Lung (tissue), 12 donors: ENCODE data around the gene UBE2E1. TPM values are rescaled to one million over a fixed set of nuclear protein-coding genes. Genes with fewer than 3 reads are reported as not detected.

Source experiments
- ATAC-seq: fragments of 200-7000 bp; cut with Tn5 transposase; one replicate; pipeline ENCODE4 v1.9.1; 2020; ENCODE audit warnings: moderate number of reproducible peaks; ENCODE audit not compliant: insufficient read depth, low FRiP score
- DNase-seq, 3 donors: peaks; one replicate each; pipeline ENCODE4 v3.0.0-alpha.2; 2013 to 2017
- H3K27ac ChIP-seq, 2 donors: one replicate each; pipeline ENCODE4 v1.5.1; 2013; ENCODE audit warnings: mild to moderate bottlenecking in 2 of 2, moderate library complexity in 2 of 2, control low read depth in 1 of 2, inconsistent platforms in 1 of 2, low read depth in 1 of 2, low read length in 1 of 2
- H3K27me3 ChIP-seq, 3 donors: one replicate each; pipeline ENCODE4 v1.5.1; 2013; ENCODE audit warnings: low read length in 2 of 3; ENCODE audit not compliant: control insufficient read depth in 3 of 3, insufficient read depth in 3 of 3
- H3K36me3 ChIP-seq, 4 donors: one replicate each; pipeline ENCODE4 v1.5.1; 2013; ENCODE audit warnings: low read length in 4 of 4, mild to moderate bottlenecking in 1 of 4, moderate library complexity in 1 of 4; ENCODE audit not compliant: control insufficient read depth in 4 of 4, insufficient read depth in 4 of 4
- H3K4me1 ChIP-seq, 5 donors: one replicate each; pipeline ENCODE4 v1.5.1; 2013; ENCODE audit warnings: low read length in 5 of 5, mild to moderate bottlenecking in 2 of 5, moderate library complexity in 1 of 5; ENCODE audit not compliant: control insufficient read depth in 5 of 5, insufficient read depth in 5 of 5
- H3K4me3 ChIP-seq: one replicate; pipeline ENCODE4 v1.5.1; 2013; ENCODE audit warnings: mild to moderate bottlenecking, control low read depth, moderate library complexity
- H3K9ac ChIP-seq, 2 donors: one replicate each; pipeline ENCODE4 v1.5.1; 2013; ENCODE audit warnings: low read length in 2 of 2, control low read depth in 1 of 2; ENCODE audit not compliant: insufficient read depth in 1 of 2
- H3K9me3 ChIP-seq, 4 donors: one replicate each; pipeline ENCODE4 v1.5.1; 2013; ENCODE audit warnings: low read length in 3 of 4, mild to moderate bottlenecking in 1 of 4, moderate library complexity in 1 of 4; ENCODE audit not compliant: control insufficient read depth in 4 of 4, insufficient read depth in 3 of 4
- WGBS, 2 donors: extraction: QIAGEN DNeasy Blood & Tissue Kit; methylation state at CpG; one replicate each; pipeline ENCODE4 v1.1.7; 2013; 5-methylcytosine and 5-hydroxymethylcytosine counted together
- polyA plus RNA-seq, 2 donors: library from polyadenylated mRNA; stranded (reverse); fragments of 200-250 nt; gene quantifications; one replicate each; pipeline ENCODE4 v1.2.1, GENCODE V29; 2013
- total RNA-seq, 2 donors: library from RNA; depleted of rRNA in 1 of 2; stranded (reverse); fragments of >200 nt in 1 of 2; gene quantifications; one replicate each; pipeline ENCODE4 v1.2.1, GENCODE V29; 2014 to 2021
- TF ChIP-seq, protein P1 (sequence below): IDR thresholded peaks from 2 replicates; pipeline ENCODE4 v1.5.1; 2012; ENCODE audit warnings: mild to moderate bottlenecking; ENCODE audit errors: control extremely low read depth, extremely low read depth
- donor health status: control.
- donor health status: control.
- donor health status: Bipolar disorder and iron deficiency.
- donor health status: healthy.
- donor health status: DM: yes; HTN: yes; CAD: no.

Gene UBE2E1
- total and polyA plus RNA-seq, 4 donors, result 74.1 to 156 (median 87.6) TPM

DNA sequence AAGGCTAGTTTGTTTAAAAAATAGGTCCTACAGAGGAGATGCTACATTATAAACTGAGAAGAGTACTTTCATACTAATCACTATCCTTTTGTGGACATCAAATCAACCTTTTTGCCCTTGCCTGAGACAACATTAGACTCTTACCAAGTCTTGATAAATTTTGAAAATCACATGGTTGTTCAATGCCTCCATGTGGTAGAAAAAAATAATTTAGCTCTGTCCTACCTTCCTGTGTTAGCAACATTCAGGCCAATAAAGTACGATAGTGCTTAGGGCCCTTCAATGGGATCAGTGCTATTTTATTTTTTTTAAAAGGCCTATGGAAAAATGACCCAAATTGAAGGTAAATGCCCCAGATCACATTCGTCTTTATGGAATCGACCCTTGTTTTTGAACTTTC lies 5.0 kb upstream of the UBE2E1 start:
- Histone ChIP-seq H3K4me1 (peaks cover 0 to 2% (median 0%) of the 10 kb centered on the region in 5 donors), H3K27ac (no peak overlapping the region), H3K27me3 (no peaks in the 10 kb centered on the region), H3K9ac (no peak overlapping the region), H3K9me3 (no peaks in the 10 kb centered on the region), H3K36me3 (no peaks in the 10 kb centered on the region), H3K4me3 (no peak overlapping the region)
- WGBS, 2 donors, result 78 to 87% methylated on average over 3 of the region's 3 CpGs
- TF ChIP-seq, protein P1, sequence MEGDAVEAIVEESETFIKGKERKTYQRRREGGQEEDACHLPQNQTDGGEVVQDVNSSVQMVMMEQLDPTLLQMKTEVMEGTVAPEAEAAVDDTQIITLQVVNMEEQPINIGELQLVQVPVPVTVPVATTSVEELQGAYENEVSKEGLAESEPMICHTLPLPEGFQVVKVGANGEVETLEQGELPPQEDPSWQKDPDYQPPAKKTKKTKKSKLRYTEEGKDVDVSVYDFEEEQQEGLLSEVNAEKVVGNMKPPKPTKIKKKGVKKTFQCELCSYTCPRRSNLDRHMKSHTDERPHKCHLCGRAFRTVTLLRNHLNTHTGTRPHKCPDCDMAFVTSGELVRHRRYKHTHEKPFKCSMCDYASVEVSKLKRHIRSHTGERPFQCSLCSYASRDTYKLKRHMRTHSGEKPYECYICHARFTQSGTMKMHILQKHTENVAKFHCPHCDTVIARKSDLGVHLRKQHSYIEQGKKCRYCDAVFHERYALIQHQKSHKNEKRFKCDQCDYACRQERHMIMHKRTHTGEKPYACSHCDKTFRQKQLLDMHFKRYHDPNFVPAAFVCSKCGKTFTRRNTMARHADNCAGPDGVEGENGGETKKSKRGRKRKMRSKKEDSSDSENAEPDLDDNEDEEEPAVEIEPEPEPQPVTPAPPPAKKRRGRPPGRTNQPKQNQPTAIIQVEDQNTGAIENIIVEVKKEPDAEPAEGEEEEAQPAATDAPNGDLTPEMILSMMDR, result no peak
- no peak for ATAC-seq
- DNase-seq, result peak in 2 of 3 donors; percentile 64 to 73

DNA sequence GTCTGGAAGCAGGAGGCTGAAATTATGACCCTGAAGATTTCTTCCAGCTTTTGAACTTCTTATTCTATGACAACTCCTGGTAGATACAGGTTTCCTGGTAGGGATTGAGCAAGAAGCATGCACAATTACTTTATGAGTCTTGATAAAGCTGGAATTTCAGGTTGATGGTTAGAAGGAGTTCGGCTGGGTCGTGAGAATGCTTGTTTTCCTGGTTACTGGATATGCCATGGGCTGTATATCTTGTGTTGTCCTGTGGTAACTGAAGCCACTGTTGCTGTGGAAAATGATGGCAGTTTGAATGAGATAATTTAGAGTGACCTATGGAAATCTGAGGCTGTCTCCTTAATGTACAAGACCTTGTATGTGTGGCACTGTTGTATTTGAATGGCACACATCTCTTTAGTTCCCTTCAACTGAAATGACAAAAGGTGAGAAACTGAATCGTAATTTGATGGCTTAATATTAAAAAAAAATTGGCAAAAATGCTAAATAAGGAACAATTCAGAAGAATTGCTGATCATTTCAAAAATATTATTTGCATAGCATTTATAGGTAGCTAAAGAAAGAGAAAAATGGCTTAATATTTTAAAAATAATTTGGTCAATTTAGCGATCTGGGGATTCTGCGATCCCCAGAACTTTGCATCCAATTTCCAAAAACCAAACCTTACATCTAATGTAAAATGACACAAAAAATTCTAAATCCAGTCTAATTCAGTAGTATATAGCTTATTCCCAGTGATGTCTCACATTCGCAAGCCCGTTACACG lies 1.1 kb upstream of the UBE2E1 start:
- no peaks in the 10 kb centered on the region for H3K9me3 ChIP-seq
- H3K4me3 ChIP-seq, result no peak overlapping the region
- peak in 1 of 3 donors; percentile 35 for DNase-seq
- H3K4me1 ChIP-seq, result peaks cover 0 to 25% (median 8%) of the 10 kb centered on the region in 5 donors
- WGBS, 2 donors, result 84 to 89% methylated on average over 8 of the region's 8 CpGs
- H3K36me3 ChIP-seq, result peaks cover 0 to 6% (median 0%) of the 10 kb centered on the region in 4 donors
- no peak for ATAC-seq
- H3K9ac ChIP-seq, result no peak overlapping the region
- H3K27ac ChIP-seq, result no peak overlapping the region
- H3K27me3 ChIP-seq, result no peaks in the 10 kb centered on the region
- TF ChIP-seq, protein P1, result no peak

DNA sequence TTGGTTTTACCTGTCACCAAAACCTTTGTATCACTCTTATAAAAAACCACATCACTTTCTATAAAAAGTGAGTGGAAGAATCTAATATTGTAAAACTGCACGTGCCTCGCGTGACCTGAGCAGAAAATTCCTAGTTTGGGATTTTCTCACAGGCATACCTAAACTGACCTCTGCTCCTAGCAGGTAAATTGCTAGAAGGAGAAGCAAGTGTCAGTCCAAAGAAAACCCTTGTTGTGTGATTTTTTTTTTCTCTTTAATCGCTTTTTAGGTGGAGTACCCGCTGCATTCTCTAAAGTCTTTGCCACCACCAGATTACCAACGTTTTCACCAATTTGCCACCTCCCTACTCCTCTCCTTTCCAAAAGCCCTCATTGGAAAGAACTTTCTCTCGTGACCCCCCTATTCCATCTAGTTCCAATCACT lies 534 bp upstream of the UBE2E1 start:
- H3K27ac ChIP-seq, result peak overlapping the region in 1 of 2 donors; percentile 27
- H3K9ac ChIP-seq, result no peak overlapping the region
- no peaks in the 10 kb centered on the region for H3K9me3 ChIP-seq
- WGBS, 2 donors, result 48 to 49% methylated on average over 7 of the region's 7 CpGs
- TF ChIP-seq, protein P1, result no peak
- ATAC-seq, result no peak
- no peak for DNase-seq
- H3K27me3 ChIP-seq, result no peaks in the 10 kb centered on the region
- H3K4me1 ChIP-seq, result peaks cover 0 to 31% (median 8%) of the 10 kb centered on the region in 5 donors
- H3K36me3 ChIP-seq, result peaks cover 0 to 6% (median 0%) of the 10 kb centered on the region in 4 donors
- H3K4me3 ChIP-seq, result no peak overlapping the region
